ENCODE measurements around the gene NKX2-1. TPM values are rescaled to one million over a fixed set of nuclear protein-coding genes. Genes with fewer than 3 reads are reported as not detected.

The NKX2-1 gene
- total RNA-seq, 2 donors from 2014 or later: 0.31 to 0.62 TPM

DNA sequence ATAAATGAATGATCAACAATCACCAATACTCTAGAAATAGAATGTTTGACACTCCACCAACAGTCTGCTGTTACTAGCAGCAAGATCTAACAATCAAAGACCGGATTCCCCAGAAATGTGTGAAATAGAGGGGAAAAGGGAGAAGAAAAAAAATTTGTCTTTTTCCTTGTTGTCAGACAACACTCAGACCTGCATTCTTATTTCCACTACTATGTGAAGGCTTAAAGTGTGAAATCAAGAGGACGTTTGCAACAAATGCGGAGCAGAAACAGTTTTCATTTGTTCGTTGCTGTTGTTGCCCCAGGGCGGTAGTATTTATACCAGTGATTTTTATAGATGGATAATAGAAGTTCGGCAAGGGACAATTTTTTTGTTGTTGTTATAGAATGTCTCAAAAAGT lies 9.2 kb downstream of the NKX2-1 start:
- H3K27ac Mint-ChIP-seq: no peak overlapping the region
- no peaks in the 10 kb centered on the region for H3K9me3 Mint-ChIP-seq
- no peak overlapping the region for H3K9ac ChIP-seq (ENCODE audit: extremely low read depth, low read length, poor library complexity, severe bottlenecking)
- WGBS, 2 experiments (ENCODE audit: insufficient coverage in 1 of 2, insufficient read length in 1 of 2): 28% methylated on average over 5 of the region's 6 CpGs; no CpG with 5 or more reads in 1 of the 2 experiments
- TF ChIP-seq, protein P1, sequence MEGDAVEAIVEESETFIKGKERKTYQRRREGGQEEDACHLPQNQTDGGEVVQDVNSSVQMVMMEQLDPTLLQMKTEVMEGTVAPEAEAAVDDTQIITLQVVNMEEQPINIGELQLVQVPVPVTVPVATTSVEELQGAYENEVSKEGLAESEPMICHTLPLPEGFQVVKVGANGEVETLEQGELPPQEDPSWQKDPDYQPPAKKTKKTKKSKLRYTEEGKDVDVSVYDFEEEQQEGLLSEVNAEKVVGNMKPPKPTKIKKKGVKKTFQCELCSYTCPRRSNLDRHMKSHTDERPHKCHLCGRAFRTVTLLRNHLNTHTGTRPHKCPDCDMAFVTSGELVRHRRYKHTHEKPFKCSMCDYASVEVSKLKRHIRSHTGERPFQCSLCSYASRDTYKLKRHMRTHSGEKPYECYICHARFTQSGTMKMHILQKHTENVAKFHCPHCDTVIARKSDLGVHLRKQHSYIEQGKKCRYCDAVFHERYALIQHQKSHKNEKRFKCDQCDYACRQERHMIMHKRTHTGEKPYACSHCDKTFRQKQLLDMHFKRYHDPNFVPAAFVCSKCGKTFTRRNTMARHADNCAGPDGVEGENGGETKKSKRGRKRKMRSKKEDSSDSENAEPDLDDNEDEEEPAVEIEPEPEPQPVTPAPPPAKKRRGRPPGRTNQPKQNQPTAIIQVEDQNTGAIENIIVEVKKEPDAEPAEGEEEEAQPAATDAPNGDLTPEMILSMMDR (conservative IDR thresholded peaks at IDR 0.05): no peak
- H3K4me1 ChIP-seq (ENCODE audit: control insufficient read depth, insufficient read depth, low read length): peaks cover 18% of the 10 kb centered on the region
- DNase-seq: no peak
- H3K27me3 Mint-ChIP-seq (ENCODE audit: insufficient read depth): peaks cover 97% of the 10 kb centered on the region
- no peaks in the 10 kb centered on the region for H3K36me3 Mint-ChIP-seq (ENCODE audit: low read depth)
- H3K4me3 Mint-ChIP-seq: peak overlapping the region; percentile 38
- no peaks in the 10 kb centered on the region for H3K36me3 ChIP-seq (ENCODE audit: control insufficient read depth, insufficient read depth, low read length)
- no peak overlapping the region for H3K27ac ChIP-seq (ENCODE audit: low read depth, low read length)
- H3K4me1 Mint-ChIP-seq: peaks cover 56% of the 10 kb centered on the region
- H3K9me3 ChIP-seq (ENCODE audit: control insufficient read depth, low read length): no peaks in the 10 kb centered on the region
- peak overlapping the region; percentile 65 for H3K4me3 ChIP-seq (ENCODE audit: low read length)
- H3K27me3 ChIP-seq (ENCODE audit: control insufficient read depth, insufficient read depth, low read length, poor library complexity, severe bottlenecking): peaks cover 100% of the 10 kb centered on the region

- H3K4me3 ChIP-seq (ENCODE audit: low read length): peak overlapping the region; percentile 65
- peak overlapping the region; percentile 38 for H3K4me3 Mint-ChIP-seq
- no peaks in the 10 kb centered on the region for H3K9me3 Mint-ChIP-seq
- H3K36me3 Mint-ChIP-seq (ENCODE audit: low read depth): no peaks in the 10 kb centered on the region
- TF ChIP-seq, protein P1 (conservative IDR thresholded peaks at IDR 0.05): no peak
- peak; percentile 82 for DNase-seq
- WGBS, 2 experiments (ENCODE audit: insufficient coverage in 1 of 2, insufficient read length in 1 of 2): 2 to 5% methylated on average over 17 to 20 of the region's 20 CpGs
- no peaks in the 10 kb centered on the region for H3K9me3 ChIP-seq (ENCODE audit: control insufficient read depth, low read length)
- no peak overlapping the region for H3K27ac ChIP-seq (ENCODE audit: low read depth, low read length)
- peaks cover 95% of the 10 kb centered on the region for H3K27me3 Mint-ChIP-seq (ENCODE audit: insufficient read depth)
- peaks cover 100% of the 10 kb centered on the region for H3K27me3 ChIP-seq (ENCODE audit: control insufficient read depth, insufficient read depth, low read length, poor library complexity, severe bottlenecking)
- no peak overlapping the region for H3K27ac Mint-ChIP-seq
- no peaks in the 10 kb centered on the region for H3K36me3 ChIP-seq (ENCODE audit: control insufficient read depth, insufficient read depth, low read length)
- peaks cover 51% of the 10 kb centered on the region for H3K4me1 Mint-ChIP-seq
- H3K4me1 ChIP-seq (ENCODE audit: control insufficient read depth, insufficient read depth, low read length): peaks cover 21% of the 10 kb centered on the region
- H3K9ac ChIP-seq (ENCODE audit: extremely low read depth, low read length, poor library complexity, severe bottlenecking): no peak overlapping the region
Observed at GRCh38 chr14:36510078-36510799, 9.8 kb downstream of the NKX2-1 start.

DNA sequence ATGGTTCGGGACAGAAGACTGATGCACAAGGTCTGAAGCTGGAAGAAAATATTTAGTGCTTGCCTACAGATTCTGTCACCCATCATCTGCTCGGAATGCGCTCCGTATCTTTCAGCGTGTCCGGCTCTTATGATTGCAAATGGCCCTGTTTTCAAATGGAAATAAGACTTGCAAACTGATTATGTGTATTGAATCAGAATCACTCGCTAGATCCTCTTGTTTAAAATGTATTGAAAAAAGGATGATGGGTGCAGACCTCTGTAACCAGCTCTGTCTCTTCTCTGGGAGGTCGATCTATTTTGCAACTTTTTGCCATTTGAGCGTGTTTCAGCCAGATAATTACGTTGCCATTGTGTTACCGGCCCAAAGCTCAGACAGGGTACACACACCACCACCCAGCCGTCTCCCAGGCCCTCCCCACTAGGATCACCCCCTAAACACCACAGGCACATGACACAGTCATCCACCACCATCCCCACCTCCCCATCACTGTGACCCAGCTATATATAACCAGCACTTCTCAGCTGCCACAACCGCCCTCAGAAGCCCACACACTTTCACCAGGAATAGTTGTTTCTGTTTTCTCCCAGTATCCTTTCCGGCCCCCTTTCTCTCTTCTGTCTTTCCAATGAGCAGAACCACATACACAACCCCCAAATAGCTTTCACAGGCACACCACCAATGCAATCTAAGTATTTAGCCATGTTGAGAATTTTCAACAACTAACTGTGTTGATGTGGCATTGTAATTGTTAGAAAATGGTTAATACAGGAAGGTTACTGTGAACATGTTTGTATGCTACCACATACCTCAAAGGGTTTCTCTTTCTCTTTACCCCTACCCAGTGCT lies 10.7 kb downstream of the NKX2-1 start:
- Histone ChIP-seq H3K9ac (ENCODE audit: extremely low read depth, low read length, poor library complexity, severe bottlenecking) (no peak overlapping the region), H3K36me3 (ENCODE audit: control insufficient read depth, insufficient read depth, low read length) (no peaks in the 10 kb centered on the region), H3K4me3 (ENCODE audit: low read length) (no peak overlapping the region), H3K27ac (ENCODE audit: low read depth, low read length) (no peak overlapping the region), H3K27me3 (ENCODE audit: control insufficient read depth, insufficient read depth, low read length, poor library complexity, severe bottlenecking) (peaks cover 100% of the 10 kb centered on the region), H3K4me1 (ENCODE audit: control insufficient read depth, insufficient read depth, low read length) (peaks cover 19% of the 10 kb centered on the region), H3K9me3 (ENCODE audit: control insufficient read depth, low read length) (no peaks in the 10 kb centered on the region)
- DNase-seq: peak; percentile 49
- no peaks in the 10 kb centered on the region for H3K36me3 Mint-ChIP-seq (ENCODE audit: low read depth)
- WGBS, 2 experiments (ENCODE audit: insufficient coverage in 1 of 2, insufficient read length in 1 of 2): 3 to 7% methylated on average over 13 to 14 of the region's 14 CpGs
- no peak overlapping the region for H3K27ac Mint-ChIP-seq
- TF ChIP-seq, protein P1 (conservative IDR thresholded peaks at IDR 0.05): no peak
- no peaks in the 10 kb centered on the region for H3K9me3 Mint-ChIP-seq
- no peak overlapping the region for H3K4me3 Mint-ChIP-seq
- H3K4me1 Mint-ChIP-seq: peaks cover 54% of the 10 kb centered on the region
- peaks cover 95% of the 10 kb centered on the region for H3K27me3 Mint-ChIP-seq (ENCODE audit: insufficient read depth)
